Erythroblast (primary cell): ENCODE data around the gene DIPK1A.

ENCODE experiments used
- GATA1 ChIP-seq: IDR thresholded peaks from 2 replicates; pipeline ENCODE4 v1.6.1; 2011; ENCODE audit warnings: low read depth, mild to moderate bottlenecking, control low read depth, low read length, moderate library complexity
- POLR2A ChIP-seq: IDR thresholded peaks from 2 replicates; pipeline ENCODE4 v1.6.1; 2011; ENCODE audit warnings: mild to moderate bottlenecking, low read length

- TF ChIP-seq POLR2A: no peak
- TF ChIP-seq GATA1: no peak
These were observed 29.6 kb downstream of the DIPK1A start for GRCh38 chr1:92931691-92932090.
